MM.1S (cell line): Measurements from ENCODE around the gene NKIRAS2.

Experiments used
- DNase-seq: peaks from one replicate; pipeline ENCODE4 v3.0.0-alpha.2; 2015
- H2AFZ ChIP-seq: fragments of 300-600 bp; sonication (generic); 2 replicates; pipeline ENCODE4 v1.6.0; 2016; ENCODE audit warnings: antibody characterized with exemption, low read length
- H3F3A ChIP-seq: fragments of 300-600 bp; sonication (generic); 2 replicates; pipeline ENCODE4 v1.6.1; 2016; ENCODE audit warnings: mild to moderate bottlenecking, antibody characterized with exemption, low read length, moderate library complexity, mixed read lengths; ENCODE audit not compliant: insufficient read depth
- H3K27ac ChIP-seq: fragments of 300-600 bp; sonication (generic); 2 replicates; pipeline ENCODE4 v1.5.1; 2016; ENCODE audit warnings: mild to moderate bottlenecking, low read length
- H3K27me3 ChIP-seq: fragments of 300-600 bp; sonication (generic); replicated peaks from 2 replicates; pipeline ENCODE4 v1.6.0; 2016; ENCODE audit warnings: low read length; ENCODE audit not compliant: insufficient read depth
- H3K36me3 ChIP-seq: fragments of 300-600 bp; sonication (generic); replicated peaks from 2 replicates; pipeline ENCODE4 v1.6.1; 2016; ENCODE audit warnings: mild to moderate bottlenecking, low read length, mixed read lengths; ENCODE audit not compliant: insufficient read depth
- H3K4me1 ChIP-seq: fragments of 300-600 bp; sonication (generic); 2 replicates; pipeline ENCODE4 v1.6.1; 2016; ENCODE audit warnings: low read length, mixed read lengths
- H3K4me2 ChIP-seq: fragments of 300-600 bp; sonication (generic); 2 replicates; pipeline ENCODE4 v1.6.0; 2016; ENCODE audit warnings: low read depth, low read length
- H3K4me3 ChIP-seq: fragments of 300-600 bp; sonication (generic); 2 replicates; pipeline ENCODE4 v1.5.1; 2016; ENCODE audit warnings: low read length, mixed read lengths
- H3K79me2 ChIP-seq: fragments of 300-600 bp; sonication (generic); 2 replicates; pipeline ENCODE4 v1.6.1; 2016; ENCODE audit warnings: mixed run types, low read length, mixed read lengths
- H3K9ac ChIP-seq: fragments of 300-600 bp; sonication (generic); 2 replicates; pipeline ENCODE4 v1.6.1; 2016; ENCODE audit warnings: low read length, mixed read lengths
- H3K9me2 ChIP-seq: fragments of 300-600 bp; sonication (generic); replicated peaks from 2 replicates; pipeline ENCODE4 v1.6.1; 2016; ENCODE audit warnings: mild to moderate bottlenecking, low read length, mixed read lengths; ENCODE audit not compliant: insufficient read depth
- H3K9me3 ChIP-seq: fragments of 300-600 bp; sonication (generic); replicated peaks from 2 replicates; pipeline ENCODE4 v1.6.1; 2016; ENCODE audit warnings: mild to moderate bottlenecking, low read length, mixed read lengths; ENCODE audit not compliant: insufficient read depth
- H4K20me1 ChIP-seq: fragments of 300-600 bp; sonication (generic); 2 replicates; pipeline ENCODE4 v1.6.1; 2016; ENCODE audit warnings: mild to moderate bottlenecking, low read length, moderate library complexity, mixed read lengths; ENCODE audit not compliant: insufficient read depth
- EZH2 ChIP-seq: fragments of 300-600 bp; sonication (generic); optimal IDR thresholded peaks from 2 replicates; pipeline ENCODE3; 2017; ENCODE audit warnings: low read depth, mild to moderate bottlenecking, antibody characterized with exemption, low read length, mixed read lengths
- EZH2phosphoT487 ChIP-seq: fragments of 300-600 bp; sonication (generic); IDR thresholded peaks from 2 replicates; pipeline ENCODE4 v1.6.1; 2018; ENCODE audit warnings: antibody characterized with exemption, low read length
- TF ChIP-seq, protein P1 (sequence below): fragments of 300-600 bp; sonication (generic); IDR thresholded peaks from 2 replicates; pipeline ENCODE4 v1.5.1; 2016; ENCODE audit warnings: antibody characterized with exemption, low read length, mixed read lengths

The NKIRAS2 gene

DNA sequence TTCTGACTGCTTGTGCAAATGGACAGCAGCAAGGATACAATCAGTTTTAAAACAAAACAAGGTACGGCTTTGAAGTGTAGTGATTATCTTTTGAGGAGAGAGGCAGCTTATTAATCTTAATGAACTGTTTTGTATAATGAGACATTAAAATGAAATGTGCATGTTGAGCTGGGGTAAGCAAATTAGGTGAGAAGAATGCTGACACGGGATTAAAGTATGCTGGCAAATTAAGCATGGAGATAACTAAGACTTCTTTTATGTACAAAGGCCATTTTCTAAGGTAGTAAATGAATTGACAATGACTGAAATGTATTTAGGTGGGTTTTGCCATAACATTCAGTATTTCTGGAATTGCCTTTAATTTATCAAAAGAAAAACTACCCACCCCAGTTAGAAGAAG is 21.4 kb upstream of the NKIRAS2 start:
- Histone ChIP-seq H3K9ac (no peak overlapping the region), H3K9me2 (no peaks in the 10 kb centered on the region), H3K27me3 (no peaks in the 10 kb centered on the region), H2AFZ (no peak overlapping the region), H3K36me3 (peaks cover 7% of the 10 kb centered on the region; the same call in 1 of the 2 replicates), H3K9me3 (no peaks in the 10 kb centered on the region), H4K20me1 (no peaks in the 10 kb centered on the region), H3F3A (peaks cover 33% of the 10 kb centered on the region), H3K4me1 (peaks cover 64% of the 10 kb centered on the region), H3K27ac (peak overlapping the region; percentile 82; the same call in 1 of the 2 replicates), H3K4me2 (no peak overlapping the region), H3K79me2 (peaks cover 62% of the 10 kb centered on the region), H3K4me3 (no peak overlapping the region)
- DNase-seq = no peak
- no peak for TF ChIP-seq EZH2
- TF ChIP-seq, protein P1, sequence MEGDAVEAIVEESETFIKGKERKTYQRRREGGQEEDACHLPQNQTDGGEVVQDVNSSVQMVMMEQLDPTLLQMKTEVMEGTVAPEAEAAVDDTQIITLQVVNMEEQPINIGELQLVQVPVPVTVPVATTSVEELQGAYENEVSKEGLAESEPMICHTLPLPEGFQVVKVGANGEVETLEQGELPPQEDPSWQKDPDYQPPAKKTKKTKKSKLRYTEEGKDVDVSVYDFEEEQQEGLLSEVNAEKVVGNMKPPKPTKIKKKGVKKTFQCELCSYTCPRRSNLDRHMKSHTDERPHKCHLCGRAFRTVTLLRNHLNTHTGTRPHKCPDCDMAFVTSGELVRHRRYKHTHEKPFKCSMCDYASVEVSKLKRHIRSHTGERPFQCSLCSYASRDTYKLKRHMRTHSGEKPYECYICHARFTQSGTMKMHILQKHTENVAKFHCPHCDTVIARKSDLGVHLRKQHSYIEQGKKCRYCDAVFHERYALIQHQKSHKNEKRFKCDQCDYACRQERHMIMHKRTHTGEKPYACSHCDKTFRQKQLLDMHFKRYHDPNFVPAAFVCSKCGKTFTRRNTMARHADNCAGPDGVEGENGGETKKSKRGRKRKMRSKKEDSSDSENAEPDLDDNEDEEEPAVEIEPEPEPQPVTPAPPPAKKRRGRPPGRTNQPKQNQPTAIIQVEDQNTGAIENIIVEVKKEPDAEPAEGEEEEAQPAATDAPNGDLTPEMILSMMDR = no peak
- no peak for TF ChIP-seq EZH2phosphoT487

- Histone ChIP-seq H3K79me2 (peaks cover 68% of the 10 kb centered on the region), H3K4me2 (no peak overlapping the region), H2AFZ (no peak overlapping the region), H3K9me2 (no peaks in the 10 kb centered on the region), H3K27ac (no peak overlapping the region), H4K20me1 (peaks cover 9% of the 10 kb centered on the region; the same call in 1 of the 2 replicates), H3K9me3 (no peaks in the 10 kb centered on the region), H3K27me3 (no peaks in the 10 kb centered on the region), H3K36me3 (peaks cover 3% of the 10 kb centered on the region; the same call in 1 of the 2 replicates), H3K9ac (no peak overlapping the region), H3F3A (peaks cover 30% of the 10 kb centered on the region), H3K4me1 (peaks cover 54% of the 10 kb centered on the region), H3K4me3 (no peak overlapping the region)
- no peak for DNase-seq
- TF ChIP-seq, protein P1 = no peak
- TF ChIP-seq EZH2 (no peak), EZH2phosphoT487 (no peak)
Measured at GRCh38 chr17:42000413-42001133, 19.3 kb upstream of the NKIRAS2 start.

DNA sequence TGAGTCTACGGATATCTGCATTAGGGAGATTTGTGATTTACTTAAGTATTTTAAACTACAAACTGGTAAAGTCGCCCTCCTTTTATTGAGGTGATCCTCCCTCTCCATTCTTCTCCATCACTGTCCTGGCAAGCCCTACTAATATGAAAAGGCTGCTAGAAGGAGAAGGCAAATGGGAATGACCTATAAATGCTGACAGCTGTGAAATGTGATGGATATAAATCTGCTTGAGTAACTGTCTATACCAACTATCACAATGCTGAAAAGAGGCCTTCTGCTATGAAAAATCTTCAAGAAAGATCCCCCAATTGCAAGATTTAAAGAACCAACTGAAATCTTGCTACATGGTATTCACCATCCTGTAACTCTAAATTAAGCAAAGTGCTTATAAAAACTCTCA is 18.2 kb upstream of the NKIRAS2 start:
- H3K9ac ChIP-seq = no peak overlapping the region
- no peak for TF ChIP-seq EZH2phosphoT487
- TF ChIP-seq EZH2 = no peak
- TF ChIP-seq, protein P1 = no peak
- no peak for DNase-seq
- H3K4me1 ChIP-seq = peaks cover 45% of the 10 kb centered on the region
- no peak overlapping the region for H3K4me3 ChIP-seq
- H2AFZ ChIP-seq = no peak overlapping the region
- no peaks in the 10 kb centered on the region for H3K9me2 ChIP-seq
- H3K4me2 ChIP-seq = peak overlapping the region; percentile 27; the same call in 1 of the 2 replicates
- H3K27ac ChIP-seq = peak overlapping the region; percentile 13; the same call in 1 of the 2 replicates
- H3K27me3 ChIP-seq = no peaks in the 10 kb centered on the region
- H3F3A ChIP-seq = peaks cover 19% of the 10 kb centered on the region
- H3K9me3 ChIP-seq = no peaks in the 10 kb centered on the region
- H4K20me1 ChIP-seq = peaks cover 9% of the 10 kb centered on the region; the same call in 1 of the 2 replicates
- peaks cover 78% of the 10 kb centered on the region for H3K79me2 ChIP-seq
- H3K36me3 ChIP-seq = peaks cover 3% of the 10 kb centered on the region; the same call in 1 of the 2 replicates
